ENCODE measurements around the gene NMB. TPM values are rescaled to one million over a fixed set of nuclear protein-coding genes. Genes with fewer than 3 reads are reported as not detected.
A peak's percentile ranks its signal among the peaks of the same experiment; 100 is the strongest.

The NMB gene
- polyA plus RNA-seq, 1 of the 3 experiments (the other 2 are of a cell fraction) = 6.5 TPM

DNA sequence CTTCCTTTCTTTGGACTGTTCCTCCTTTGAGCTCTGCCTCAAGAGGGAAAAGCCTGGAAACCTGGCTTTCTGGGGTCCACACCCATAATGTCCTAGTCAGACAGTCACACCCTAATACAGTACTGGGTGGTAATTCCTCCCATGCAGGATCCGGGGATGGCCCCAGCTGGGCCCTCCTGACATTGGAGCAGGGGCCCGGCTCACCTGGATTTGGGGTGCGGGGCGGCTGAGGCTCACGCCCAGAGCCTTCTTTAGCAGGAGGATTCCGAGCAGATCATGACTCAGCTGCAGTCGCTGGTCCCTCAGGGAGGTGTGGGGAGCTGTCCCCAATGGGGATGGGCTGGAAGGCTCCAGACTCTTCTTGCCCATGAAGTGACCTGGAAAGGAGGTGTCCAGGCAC, 1.0 kb downstream of the NMB start:
- H2AFZ ChIP-seq (ENCODE audit: low read depth) = no peak overlapping the region
- H3K9me3 ChIP-seq = no peaks in the 10 kb centered on the region
- TF ChIP-seq EP300 (IDR thresholded peaks at IDR 0.05; ENCODE audit: borderline replicate concordance in 1 of 2, low read depth in 1 of 2, low read length in 1 of 2) = no peak
- no peak for TF ChIP-seq JUND (IDR thresholded peaks at IDR 0.05)
- TF ChIP-seq RFX5 (IDR thresholded peaks at IDR 0.05; ENCODE audit: low read length) = no peak
- TF ChIP-seq CTCF (IDR thresholded peaks at IDR 0.05) = no peak
- TF ChIP-seq PBX3 (IDR thresholded peaks at IDR 0.05) = no peak
- no peaks in the 10 kb centered on the region for H3K27me3 ChIP-seq (ENCODE audit: insufficient read depth)
- no peak for DNase-seq
- no peak overlapping the region for H3K27ac ChIP-seq (ENCODE audit: low read depth in 2 of 2, low read length in 1 of 2)
- H3K4me1 ChIP-seq (ENCODE audit: control insufficient read depth in 1 of 2, insufficient read depth in 2 of 2, low read depth in 1 of 2, low read length in 1 of 2) = peaks cover 15 to 32% of the 10 kb centered on the region in 2 experiments; a peak in 2 of 4 replicates
- POLR2A ChIA-PET = interaction anchor here (0.8 kb wide), 1 partner anchor 122 kb away, joined by 3 read pairs; no protein-coding TSS in a partner anchor
- no peak overlapping the region for H3K4me3 ChIP-seq (ENCODE audit: low read depth in 2 of 2, low read length in 1 of 2)
- H3F3A ChIP-seq (replicated peaks; ENCODE audit: insufficient read depth) = peaks cover 23% of the 10 kb centered on the region
- CTCF ChIA-PET = interaction anchor here (1.1 to 4.2 kb wide), 7 partner anchors 11 to 272 kb away, joined by 3 to 38 read pairs (median 9); no protein-coding TSS in a partner anchor
- H3K9me2 ChIP-seq = no peaks in the 10 kb centered on the region
- WGBS (ENCODE audit: low lambda C conversion rate) = 100% methylated on average over 1 of the region's 7 CpGs
- H3K36me3 ChIP-seq (replicated peaks in 1 of 2; ENCODE audit: control insufficient read depth in 1 of 2, insufficient read depth in 2 of 2, low read length in 1 of 2) = peaks cover 9 to 10% of the 10 kb centered on the region in 2 experiments
- no peak overlapping the region for H3K4me2 ChIP-seq
- no peaks in the 10 kb centered on the region for H4K20me1 ChIP-seq (ENCODE audit: insufficient read depth)
- H3K79me2 ChIP-seq (ENCODE audit: insufficient read depth) = peaks cover 21% of the 10 kb centered on the region
- H3K9ac ChIP-seq = no peak overlapping the region

- 10% methylated on average over 19 of the region's 19 CpGs for WGBS (ENCODE audit: low lambda C conversion rate)
- peaks cover 28% of the 10 kb centered on the region for H3K79me2 ChIP-seq (ENCODE audit: insufficient read depth)
- H3K36me3 ChIP-seq (replicated peaks in 1 of 2; ENCODE audit: control insufficient read depth in 1 of 2, insufficient read depth in 2 of 2, low read length in 1 of 2) = peaks cover 13 to 14% of the 10 kb centered on the region in 2 experiments
- H3K9me3 ChIP-seq = no peaks in the 10 kb centered on the region
- peak overlapping the region; percentile 79 for H3K4me2 ChIP-seq
- peak overlapping the region; percentile 72 to 86 for H3K27ac ChIP-seq (ENCODE audit: low read depth in 2 of 2, low read length in 1 of 2)
- no peaks in the 10 kb centered on the region for H4K20me1 ChIP-seq (ENCODE audit: insufficient read depth)
- H3K9ac ChIP-seq = peak overlapping the region; percentile 89
- H3K4me3 ChIP-seq (ENCODE audit: low read depth in 2 of 2, low read length in 1 of 2) = peak overlapping the region; percentile 54 to 92
- peaks cover 25% of the 10 kb centered on the region for H3F3A ChIP-seq (replicated peaks; ENCODE audit: insufficient read depth)
- H3K9me2 ChIP-seq = no peaks in the 10 kb centered on the region
- peaks cover 21 to 34% of the 10 kb centered on the region in 2 experiments; a peak in 2 of 4 replicates for H3K4me1 ChIP-seq (ENCODE audit: control insufficient read depth in 1 of 2, insufficient read depth in 2 of 2, low read depth in 1 of 2, low read length in 1 of 2)
- H3K27me3 ChIP-seq (ENCODE audit: insufficient read depth) = no peaks in the 10 kb centered on the region
- CTCF ChIA-PET = interaction anchor here (0.6 to 4.2 kb wide), 25 partner anchors 8 to 1300 kb away, joined by 3 to 38 read pairs (median 5); partner anchors contain the start of gene ZSCAN2
- POLR2A ChIA-PET = interaction anchor here (0.7 to 2.4 kb wide), 13 partner anchors 10 to 273 kb away, joined by 3 to 12 read pairs (median 4); partner anchors contain the start of genes SEC11A and ZSCAN2
- DNase-seq = peak; percentile 82
- peak overlapping the region; percentile 82 for H2AFZ ChIP-seq (ENCODE audit: low read depth)
- TF ChIP-seq CTCF (IDR thresholded peaks at IDR 0.05) (peak; percentile 75), FOSL2 (IDR thresholded peaks at IDR 0.05; ENCODE audit: borderline replicate concordance, low read depth) (no peak), RAD21 (IDR thresholded peaks at IDR 0.05; ENCODE audit: low read length) (peak; percentile 63), FOXM1 (IDR thresholded peaks at IDR 0.05; ENCODE audit: low read depth) (0 out of 2 replicates have a peak, but pooled peaks have one; percentile 16), SIN3A (IDR thresholded peaks at IDR 0.05; ENCODE audit: borderline replicate concordance, low read depth, low read length) (peak; percentile 68; the same call in 1 of the 2 replicates), YY1 (IDR thresholded peaks at IDR 0.05; ENCODE audit: low read depth) (no peak), SMC3 (IDR thresholded peaks at IDR 0.05; ENCODE audit: low read depth, low read length) (peak; percentile 76), EP300 (IDR thresholded peaks at IDR 0.05; ENCODE audit: borderline replicate concordance in 1 of 2, low read depth in 1 of 2, low read length in 1 of 2) (peak in 1 of 2 experiments; percentile 8; a peak in 1 of 4 replicates), REST (IDR thresholded peaks at IDR 0.05; ENCODE audit: low read depth, low read length) (0 out of 2 replicates have a peak, but pooled peaks have one; percentile 36), RFX5 (IDR thresholded peaks at IDR 0.05; ENCODE audit: low read length) (0 out of 2 replicates have a peak, but pooled peaks have one; percentile 10), NFIC (IDR thresholded peaks at IDR 0.05; ENCODE audit: borderline replicate concordance) (peak; percentile 73)
- TF ChIP-seq, protein P1, sequence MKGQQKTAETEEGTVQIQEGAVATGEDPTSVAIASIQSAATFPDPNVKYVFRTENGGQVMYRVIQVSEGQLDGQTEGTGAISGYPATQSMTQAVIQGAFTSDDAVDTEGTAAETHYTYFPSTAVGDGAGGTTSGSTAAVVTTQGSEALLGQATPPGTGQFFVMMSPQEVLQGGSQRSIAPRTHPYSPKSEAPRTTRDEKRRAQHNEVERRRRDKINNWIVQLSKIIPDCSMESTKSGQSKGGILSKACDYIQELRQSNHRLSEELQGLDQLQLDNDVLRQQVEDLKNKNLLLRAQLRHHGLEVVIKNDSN (IDR thresholded peaks at IDR 0.05; ENCODE audit: borderline replicate concordance, low read depth) = no peak
These were observed 3.1 kb downstream of the NMB start for GRCh38 chr15:84654689-84655453.

Data from SK-N-SH (cell line).